Chondrocyte (in vitro differentiated cells): ENCODE results near the gene SLC38A4. TPM values are rescaled to one million over a fixed set of nuclear protein-coding genes. Genes with fewer than 3 reads are reported as not detected.

Experiments
- DNase-seq: peaks from one replicate; pipeline ENCODE4 v3.0.0; 2021; ENCODE audit warnings: mixed read lengths, low spot score
- H3K27ac Mint-ChIP-seq: one replicate; pipeline ENCODE4 v1.8.0; 2021; ENCODE audit warnings: mild to moderate bottlenecking, moderate library complexity, mixed read lengths; ENCODE audit not compliant: unreplicated experiment
- H3K27me3 Mint-ChIP-seq: 2 replicates; pipeline ENCODE4 v1.8.0; 2021; ENCODE audit warnings: low read depth, mixed read lengths
- H3K36me3 Mint-ChIP-seq: 2 replicates; pipeline ENCODE4 v1.8.0; 2021; ENCODE audit warnings: low read depth, mixed read lengths
- H3K4me1 Mint-ChIP-seq: 2 replicates; pipeline ENCODE4 v1.8.0; 2021; ENCODE audit warnings: low read depth, mild to moderate bottlenecking, mixed read lengths
- H3K4me3 Mint-ChIP-seq: one replicate; pipeline ENCODE4 v1.8.0; 2021; ENCODE audit warnings: mild to moderate bottlenecking, moderate library complexity, mixed read lengths; ENCODE audit not compliant: unreplicated experiment
- H3K9me3 Mint-ChIP-seq: 2 replicates; pipeline ENCODE4 v1.8.0; 2021; ENCODE audit warnings: low read depth, mixed read lengths
- CTCF ChIP-seq: fragments of 200-600 bp; sonication (generic); IDR thresholded peaks from 2 replicates; pipeline ENCODE4 v1.5.0; 2021; ENCODE audit warnings: antibody characterized with exemption, mild to moderate bottlenecking, moderate library complexity
- total RNA-seq: library from RNA; stranded (reverse); gene quantifications from 3 replicates; pipeline ENCODE4 v1.2.1, GENCODE V29; 2021

SLC38A4 gene
- total RNA-seq, 1 donor from 2014 or later = 10.0 TPM

DNA sequence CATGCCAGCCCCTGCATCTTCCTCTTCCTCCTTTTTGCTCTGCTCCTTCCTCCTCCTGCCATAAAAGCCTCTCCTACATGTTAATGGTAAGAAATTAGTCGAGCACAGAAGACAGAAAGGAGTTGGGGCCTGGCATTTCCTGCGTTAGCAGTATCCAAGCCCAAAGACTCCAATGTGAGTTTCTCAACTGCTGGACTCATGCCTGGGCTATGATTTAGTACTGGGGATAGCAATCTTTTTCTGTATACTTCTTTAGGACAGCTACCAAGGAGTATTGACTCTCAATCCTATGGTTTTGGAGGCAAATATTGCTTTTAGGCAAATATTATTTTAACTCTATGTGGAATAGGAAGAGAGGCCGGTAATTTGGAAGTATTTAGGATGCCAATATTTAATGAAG is 18.0 kb upstream of the SLC38A4 start:
- Mint-ChIP-seq H3K27me3 (no peaks in the 10 kb centered on the region), H3K27ac (no peak overlapping the region), H3K4me3 (no peak overlapping the region), H3K4me1 (peaks cover 3% of the 10 kb centered on the region), H3K36me3 (peaks cover 3% of the 10 kb centered on the region), H3K9me3 (peaks cover 5% of the 10 kb centered on the region)
- DNase-seq = no peak
- no peak for TF ChIP-seq CTCF

GRCh38 chr12:46841891-46842290 is 16.1 kb upstream of the SLC38A4 start:
- H3K4me1 Mint-ChIP-seq = peaks cover 3% of the 10 kb centered on the region
- no peak for TF ChIP-seq CTCF
- no peak overlapping the region for H3K27ac Mint-ChIP-seq
- H3K27me3 Mint-ChIP-seq = no peaks in the 10 kb centered on the region
- H3K36me3 Mint-ChIP-seq = peaks cover 3% of the 10 kb centered on the region
- peaks cover 1% of the 10 kb centered on the region for H3K9me3 Mint-ChIP-seq
- H3K4me3 Mint-ChIP-seq = no peak overlapping the region
- no peak for DNase-seq

- Mint-ChIP-seq H3K4me1 (peaks cover 3% of the 10 kb centered on the region), H3K27me3 (no peaks in the 10 kb centered on the region), H3K27ac (no peak overlapping the region), H3K4me3 (no peak overlapping the region), H3K9me3 (no peaks in the 10 kb centered on the region), H3K36me3 (no peaks in the 10 kb centered on the region)
- TF ChIP-seq CTCF = no peak
- no peak for DNase-seq
These were observed 14.2 kb upstream of the SLC38A4 start for GRCh38 chr12:46839964-46840363.

GRCh38 chr12:46839232-46839631 is 13.4 kb upstream of the SLC38A4 start:
- peaks cover 3% of the 10 kb centered on the region for H3K4me1 Mint-ChIP-seq
- H3K27ac Mint-ChIP-seq = no peak overlapping the region
- H3K9me3 Mint-ChIP-seq = no peaks in the 10 kb centered on the region
- TF ChIP-seq CTCF = no peak
- H3K4me3 Mint-ChIP-seq = no peak overlapping the region
- no peaks in the 10 kb centered on the region for H3K36me3 Mint-ChIP-seq
- no peak for DNase-seq
- H3K27me3 Mint-ChIP-seq = no peaks in the 10 kb centered on the region

DNA sequence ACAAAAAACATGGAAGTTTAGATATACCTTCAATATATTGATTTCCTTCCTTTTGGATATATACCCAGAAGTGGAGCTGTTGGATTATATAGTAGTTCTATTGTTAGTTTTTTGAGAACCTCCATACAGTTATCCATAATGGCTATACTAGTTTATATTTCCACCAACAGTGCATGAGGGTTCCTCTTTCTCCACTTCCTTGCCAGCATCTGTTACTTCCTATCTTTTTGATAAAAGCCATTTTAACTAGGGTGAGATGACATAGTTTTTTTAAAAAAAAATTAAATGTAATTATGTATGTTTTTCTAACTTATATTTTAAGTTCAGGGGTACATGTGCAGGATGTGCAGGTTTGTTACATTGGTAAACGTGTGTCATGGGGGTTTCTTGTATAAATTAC is 10.0 kb upstream of the SLC38A4 start:
- Mint-ChIP-seq H3K4me1 (peaks cover 11% of the 10 kb centered on the region), H3K27me3 (peaks cover 3% of the 10 kb centered on the region), H3K4me3 (no peak overlapping the region), H3K36me3 (no peaks in the 10 kb centered on the region), H3K27ac (no peak overlapping the region), H3K9me3 (no peaks in the 10 kb centered on the region)
- DNase-seq = no peak
- no peak for TF ChIP-seq CTCF
